ENCODE results near the gene LMX1A. TPM values are rescaled to one million over a fixed set of nuclear protein-coding genes. Genes with fewer than 3 reads are reported as not detected.
A peak's percentile ranks its signal among the peaks of the same experiment; 100 is the strongest.

The LMX1A gene
- total RNA-seq, 1 donor from 2014 or later = not detected

DNA sequence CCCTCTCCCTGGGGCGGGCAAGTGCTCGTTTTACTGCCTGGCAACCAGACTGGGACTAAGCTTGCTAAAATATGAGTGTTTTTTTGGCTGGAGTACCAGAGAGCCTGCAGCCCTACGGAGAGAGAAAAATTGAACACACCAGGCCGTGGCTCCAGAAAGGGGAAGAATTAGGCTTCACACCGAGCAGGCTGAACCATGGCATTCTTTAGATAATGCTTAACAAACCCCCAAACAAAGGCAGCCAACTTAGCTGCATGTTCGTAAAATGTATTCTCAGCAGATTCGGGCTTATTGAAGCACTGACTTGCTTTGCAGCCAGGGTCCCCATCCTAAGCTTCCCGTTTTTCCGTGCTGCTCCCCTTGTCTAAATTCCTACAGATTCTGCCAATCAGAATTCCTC is 76.6 kb downstream of the LMX1A start:
- no peak for FAIRE-seq
- DNase-seq (ENCODE audit: low read depth) = no peak
- TF ChIP-seq, protein P1, sequence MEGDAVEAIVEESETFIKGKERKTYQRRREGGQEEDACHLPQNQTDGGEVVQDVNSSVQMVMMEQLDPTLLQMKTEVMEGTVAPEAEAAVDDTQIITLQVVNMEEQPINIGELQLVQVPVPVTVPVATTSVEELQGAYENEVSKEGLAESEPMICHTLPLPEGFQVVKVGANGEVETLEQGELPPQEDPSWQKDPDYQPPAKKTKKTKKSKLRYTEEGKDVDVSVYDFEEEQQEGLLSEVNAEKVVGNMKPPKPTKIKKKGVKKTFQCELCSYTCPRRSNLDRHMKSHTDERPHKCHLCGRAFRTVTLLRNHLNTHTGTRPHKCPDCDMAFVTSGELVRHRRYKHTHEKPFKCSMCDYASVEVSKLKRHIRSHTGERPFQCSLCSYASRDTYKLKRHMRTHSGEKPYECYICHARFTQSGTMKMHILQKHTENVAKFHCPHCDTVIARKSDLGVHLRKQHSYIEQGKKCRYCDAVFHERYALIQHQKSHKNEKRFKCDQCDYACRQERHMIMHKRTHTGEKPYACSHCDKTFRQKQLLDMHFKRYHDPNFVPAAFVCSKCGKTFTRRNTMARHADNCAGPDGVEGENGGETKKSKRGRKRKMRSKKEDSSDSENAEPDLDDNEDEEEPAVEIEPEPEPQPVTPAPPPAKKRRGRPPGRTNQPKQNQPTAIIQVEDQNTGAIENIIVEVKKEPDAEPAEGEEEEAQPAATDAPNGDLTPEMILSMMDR (IDR thresholded peaks at IDR 0.05; ENCODE audit: insufficient read depth, low read length, severe bottlenecking) = no peak
- H3K27me3 ChIP-seq (ENCODE audit: control insufficient read depth, insufficient read depth, low read length) = no peaks in the 10 kb centered on the region
- H3K36me3 ChIP-seq (ENCODE audit: control insufficient read depth, insufficient read depth, low read length) = no peaks in the 10 kb centered on the region
- H3K4me3 ChIP-seq (ENCODE audit: low read depth, low read length) = no peak overlapping the region

DNA sequence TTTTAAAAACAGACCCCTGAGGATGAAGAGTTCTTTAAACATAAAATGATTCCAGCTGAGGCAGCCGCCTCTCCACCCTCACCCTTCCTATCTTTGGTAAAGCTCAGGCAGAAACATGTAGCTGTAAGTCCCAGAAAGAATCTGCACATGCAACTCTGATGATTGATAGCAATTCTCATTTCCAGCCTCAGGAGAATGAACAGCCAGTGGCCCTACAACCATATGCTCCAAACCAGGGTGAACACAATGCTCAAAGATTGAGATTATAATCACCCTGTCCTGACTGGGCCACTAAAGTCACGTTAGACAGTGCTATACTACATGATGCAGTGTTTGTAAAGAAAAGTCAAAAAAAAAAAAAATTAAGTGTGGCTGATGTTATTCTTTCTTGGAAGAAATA is 80.2 kb downstream of the LMX1A start:
- Histone ChIP-seq H3K4me3 (ENCODE audit: low read depth, low read length) (no peak overlapping the region), H3K27me3 (ENCODE audit: control insufficient read depth, insufficient read depth, low read length) (no peaks in the 10 kb centered on the region), H3K36me3 (ENCODE audit: control insufficient read depth, insufficient read depth, low read length) (no peaks in the 10 kb centered on the region)
- DNase-seq (ENCODE audit: low read depth) = no peak
- FAIRE-seq = no peak
- TF ChIP-seq, protein P1 (IDR thresholded peaks at IDR 0.05; ENCODE audit: insufficient read depth, low read length, severe bottlenecking) = no peak

DNA sequence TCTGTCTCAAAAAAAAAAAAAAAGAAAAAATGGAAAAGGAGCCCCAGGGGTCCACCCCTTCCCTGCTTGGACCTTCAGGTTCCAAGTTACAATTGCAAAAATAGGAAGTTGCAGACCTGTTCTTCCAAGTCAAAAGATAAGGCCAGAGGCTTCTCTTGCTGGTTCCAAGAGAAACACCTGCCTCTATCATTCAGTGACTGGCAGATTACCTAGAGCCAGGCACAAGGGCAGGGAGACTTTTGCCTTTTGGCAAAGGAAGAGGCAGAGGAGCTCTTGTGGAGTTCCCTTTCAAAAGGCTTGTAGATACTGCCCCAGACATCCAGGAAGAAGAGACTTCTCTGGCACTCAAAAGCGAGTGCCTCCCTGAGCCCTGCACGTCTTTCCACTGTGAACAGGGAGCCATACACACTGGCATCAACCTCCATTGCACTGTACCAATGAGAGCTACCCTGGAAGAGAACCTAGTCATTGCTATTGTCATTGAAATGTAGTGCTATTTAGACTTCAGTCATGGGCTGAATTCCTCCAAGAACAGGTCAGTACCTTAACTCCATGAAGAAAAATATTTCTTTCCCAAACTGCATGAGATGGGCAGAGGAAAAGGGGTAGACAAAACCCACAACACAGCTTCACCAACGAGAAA is 91.2 kb downstream of the LMX1A start:
- no peak for DNase-seq (ENCODE audit: low read depth)
- Histone ChIP-seq H3K4me3 (ENCODE audit: low read depth, low read length) (no peak overlapping the region), H3K27me3 (ENCODE audit: control insufficient read depth, insufficient read depth, low read length) (no peaks in the 10 kb centered on the region), H3K36me3 (ENCODE audit: control insufficient read depth, insufficient read depth, low read length) (no peaks in the 10 kb centered on the region)
- TF ChIP-seq, protein P1 (IDR thresholded peaks at IDR 0.05; ENCODE audit: insufficient read depth, low read length, severe bottlenecking) = no peak
- no peak for FAIRE-seq

DNA sequence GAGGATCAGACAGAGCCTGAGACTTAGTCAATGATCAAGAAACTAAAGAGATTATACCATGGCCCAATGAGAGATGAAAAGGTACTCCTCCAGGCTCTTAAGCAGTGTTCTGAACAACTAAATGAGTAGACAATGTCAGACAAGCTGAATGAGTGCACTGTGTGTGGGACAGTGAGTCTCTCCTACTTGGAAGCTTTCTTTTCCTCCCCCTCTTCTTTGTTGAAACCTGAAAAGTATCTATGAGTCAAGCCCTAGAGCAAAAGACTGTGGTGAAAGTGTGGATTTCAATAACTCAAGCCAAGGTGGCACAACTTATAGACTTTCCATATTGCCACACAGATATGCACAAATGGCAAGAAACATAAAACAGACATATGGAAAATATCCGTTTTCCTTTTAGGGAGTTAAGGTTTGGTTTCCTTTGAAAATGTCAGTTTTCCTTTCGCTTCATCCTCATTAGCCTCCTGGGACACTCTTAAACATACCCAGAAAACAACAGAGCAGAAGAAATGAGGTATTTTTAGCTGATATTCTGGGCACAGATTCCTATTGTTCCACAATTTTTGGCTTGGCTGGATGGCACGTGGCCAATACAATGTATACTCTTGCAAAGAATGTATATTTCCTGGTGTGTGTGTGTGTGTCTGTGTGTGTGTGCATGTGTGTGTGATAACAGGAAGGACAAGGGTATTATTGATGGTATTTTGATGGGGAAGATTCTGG is 96.6 kb downstream of the LMX1A start:
- Histone ChIP-seq H3K27me3 (ENCODE audit: control insufficient read depth, insufficient read depth, low read length) (no peaks in the 10 kb centered on the region), H3K36me3 (ENCODE audit: control insufficient read depth, insufficient read depth, low read length) (no peaks in the 10 kb centered on the region), H3K4me3 (ENCODE audit: low read depth, low read length) (no peak overlapping the region)
- FAIRE-seq (no peak), DNase-seq (ENCODE audit: low read depth) (peak; percentile 61)
- TF ChIP-seq, protein P1 (IDR thresholded peaks at IDR 0.05; ENCODE audit: insufficient read depth, low read length, severe bottlenecking) = no peak

DNA sequence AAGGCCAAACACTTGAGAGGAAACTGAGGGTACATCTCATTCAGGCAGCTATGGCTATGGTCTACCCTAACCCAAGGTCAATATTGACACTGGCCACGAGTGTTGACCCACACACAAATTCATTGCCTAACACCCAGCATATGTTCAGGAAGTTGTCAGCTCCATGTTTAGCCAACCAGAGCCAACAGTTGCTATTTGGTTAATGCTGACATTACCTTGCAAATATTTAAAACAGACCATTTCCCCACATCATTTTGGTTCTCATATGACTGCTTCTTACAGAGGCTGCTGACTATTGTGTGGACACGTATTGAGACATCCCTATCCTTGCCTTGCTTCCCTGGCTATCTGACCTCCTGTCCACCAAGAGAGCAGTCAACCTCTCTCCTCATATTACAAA is 97.3 kb downstream of the LMX1A start:
- FAIRE-seq (peak; percentile 66), DNase-seq (ENCODE audit: low read depth) (no peak)
- Histone ChIP-seq H3K4me3 (ENCODE audit: low read depth, low read length) (no peak overlapping the region), H3K36me3 (ENCODE audit: control insufficient read depth, insufficient read depth, low read length) (no peaks in the 10 kb centered on the region), H3K27me3 (ENCODE audit: control insufficient read depth, insufficient read depth, low read length) (no peaks in the 10 kb centered on the region)
- TF ChIP-seq, protein P1 (IDR thresholded peaks at IDR 0.05; ENCODE audit: insufficient read depth, low read length, severe bottlenecking) = no peak

Measured in bronchial epithelial cell (primary cell).